Measurements from ENCODE around the gene PPP1R12C.

GRCh38 chr19:55146705-55147273, 29.4 kb upstream of the PPP1R12C start:
- TF ChIP-seq CTCF (IDR thresholded peaks at IDR 0.05), result no peak
- TF ChIP-seq POLR2A (IDR thresholded peaks at IDR 0.05), result no peak
